K562 (cell line): ENCODE measurements around the gene TPD52L2. TPM values are rescaled to one million over a fixed set of nuclear protein-coding genes. Genes with fewer than 3 reads are reported as not detected.
A peak's percentile ranks its signal among the peaks of the same experiment; 100 is the strongest.

Experiments
- ARID2 ChIP-seq: fragments of 450-650 bp; IDR thresholded peaks from 2 replicates; pipeline ENCODE4 v1.6.1; 2017; ENCODE audit warnings: antibody characterized with exemption, mild to moderate bottlenecking
- ELK3 ChIP-seq: fragments of 450-650 bp; formaldehyde crosslinking; IDR thresholded peaks from 2 replicates; pipeline ENCODE4 v1.4.0; 2020; ENCODE audit warnings: mild to moderate bottlenecking
- ERF ChIP-seq: fragments of 450-650 bp; formaldehyde crosslinking; IDR thresholded peaks from 2 replicates; pipeline ENCODE4 v1.4.0; 2020; ENCODE audit warnings: mild to moderate bottlenecking, mixed read lengths
- FOXJ3 ChIP-seq: sonication (generic); formaldehyde crosslinking; IDR thresholded peaks from 2 replicates; pipeline ENCODE4 v1.4.0; 2020; ENCODE audit warnings: mild to moderate bottlenecking, missing genetic modification reagents
- KAT8 ChIP-seq: fragments of 450-650 bp; IDR thresholded peaks from 2 replicates; pipeline ENCODE4 v1.6.1; 2016; ENCODE audit warnings: low read depth, mild to moderate bottlenecking
- MAX ChIP-seq: sonication (generic); formaldehyde crosslinking; IDR thresholded peaks from 2 replicates; pipeline ENCODE4 v1.9.0; 2022; ENCODE audit warnings: mild to moderate bottlenecking, missing genetic modification reagents
- MBD1 ChIP-seq: fragments of 250-450 bp; sonication (Bioruptor Pico); IDR thresholded peaks from 2 replicates; pipeline ENCODE4 v1.8.0; 2022; ENCODE audit warnings: inconsistent platforms
- MYBL2 ChIP-seq, 2 experiments: fragments of 450-650 bp in 1 of 2; sonication (generic) in 1 of 2; formaldehyde crosslinking in 1 of 2; IDR thresholded peaks; 2 replicates each; pipeline versions ENCODE4 v1.6.1 to v1.8.1; 2017 to 2022; ENCODE audit warnings: borderline replicate concordance in 1 of 2, inconsistent platforms in 1 of 2, low read depth in 1 of 2, mild to moderate bottlenecking in 1 of 2, missing genetic modification reagents in 1 of 2, moderate library complexity in 1 of 2
- NONO ChIP-seq, 2 experiments: fragments of 200-400 bp in 1 of 2; fragments of 450-650 bp in 1 of 2; formaldehyde crosslinking in 1 of 2; IDR thresholded peaks; 2 replicates each; pipeline ENCODE4 v1.6.1; 2017; ENCODE audit warnings: low read depth in 2 of 2, mild to moderate bottlenecking in 2 of 2, moderate library complexity in 2 of 2, low read length in 1 of 2
- PHF8 ChIP-seq: fragments of 200-600 bp; sonication (generic); IDR thresholded peaks from 2 replicates; pipeline ENCODE4 v1.6.1; 2012; ENCODE audit warnings: mixed run types, mild to moderate bottlenecking, inconsistent platforms, low read length, moderate library complexity, borderline replicate concordance
- PKNOX1 ChIP-seq: fragments of 450-650 bp; IDR thresholded peaks from 2 replicates; pipeline ENCODE4 v1.6.1; 2016
- PRDM10 ChIP-seq: fragments of 450-650 bp; IDR thresholded peaks from 2 replicates; pipeline ENCODE4 v1.6.1; 2018; ENCODE audit not compliant: partially characterized antibody
- RB1 ChIP-seq: fragments of 450-650 bp; IDR thresholded peaks from 2 replicates; pipeline ENCODE4 v1.6.1; 2017; ENCODE audit warnings: low read depth, mild to moderate bottlenecking
- RBFOX2 ChIP-seq: fragments of 200-400 bp; formaldehyde crosslinking; IDR thresholded peaks from 2 replicates; pipeline ENCODE4 v1.6.1; 2017; ENCODE audit warnings: low read depth, mild to moderate bottlenecking, low read length, moderate library complexity
- SMC3 ChIP-seq: conservative IDR thresholded peaks from 2 replicates; pipeline ENCODE4 v1.6.1; 2011; ENCODE audit warnings: low read depth, low read length, improper control_type of control experiment; ENCODE audit not compliant: insufficient read depth
- SREBF1 ChIP-seq: fragments of 150-350 bp; IDR thresholded peaks from 2 replicates; pipeline ENCODE4 v1.6.1; 2014; ENCODE audit warnings: antibody characterized with exemption, low read depth, low read length, borderline replicate concordance
- SRSF1 ChIP-seq: fragments of 200-400 bp; formaldehyde crosslinking; IDR thresholded peaks from 2 replicates; pipeline ENCODE4 v1.6.1; 2017; ENCODE audit warnings: mild to moderate bottlenecking, low read depth, low read length, moderate library complexity
- SUPT5H ChIP-seq: fragments of 450-650 bp; IDR thresholded peaks from 2 replicates; pipeline ENCODE4 v1.6.1; 2016
- ZKSCAN1 ChIP-seq: fragments of 150-350 bp; IDR thresholded peaks from 2 replicates; pipeline ENCODE4 v1.6.1; 2016; ENCODE audit warnings: low read depth, low read length
- ZNF436 ChIP-seq: fragments of 250-450, 450-650 bp; sonication (Bioruptor Pico); formaldehyde crosslinking; IDR thresholded peaks from 2 replicates; pipeline ENCODE4 v1.7.0; 2020; ENCODE audit warnings: mild to moderate bottlenecking
- polyA plus RNA-seq, 8 experiments: library from polyadenylated mRNA; depleted of rRNA in 4 of 8; stranded (reverse) in 5 of 8; unstranded in 3 of 8; fragments of >200 nt; fragmentation: Nextera tagmentation in 2 of 8; fragmentation: Illumina TruSeq in 1 of 8; extraction: Ambion mirVana in 2 of 8; extraction: Trizol in 1 of 8; gene quantifications; 2 replicates each; pipeline versions ENCODE4 v1.2.1 to v1.2.3, GENCODE V29; 2011 to 2014; ENCODE audit warnings: inconsistent platforms in 1 of 8, missing spikeins in 1 of 8
- total RNA-seq, 7 experiments: library from RNA; depleted of rRNA in 6 of 7; stranded (reverse); fragments of >200 nt in 6 of 7; fragmentation: Illumina TruSeq in 2 of 7; extraction: Trizol in 2 of 7; gene quantifications; 2 replicates each; pipeline versions ENCODE4 v1.2.1 to v1.2.3, GENCODE V29; 2011 to 2021; ENCODE audit warnings: low replicate concordance in 1 of 7

TPD52L2 gene
- total and polyA plus RNA-seq, 9 of the 15 experiments (the other 6 are each of a cell fraction or from before 2014, with no cell fraction given), result 1.9 to 117 (median 74.6) TPM

GRCh38 chr20:63896264-63897105, 31.4 kb downstream of the TPD52L2 start (continued):
- TF ChIP-seq PHF8 (no peak), FOXJ3 (CRISPR knock-in tag) (no peak), KAT8 (no peak), ZNF436 (no peak), RB1 (no peak), SMC3 (no peak), SUPT5H (no peak), ZKSCAN1 (no peak), NONO (IDR thresholded peaks at IDR 0.05; ENCODE audit: low read depth in 2 of 2, low read length in 1 of 2) (no peak), PRDM10 (no peak), MBD1 (CRISPR knock-in tag) (no peak), ARID2 (no peak), SREBF1 (no peak), ELK3 (CRISPR knock-in tag) (no peak), MAX (0 out of 2 replicates have a peak, but pooled peaks have one; percentile 16), PKNOX1 (0 out of 2 replicates have a peak, but pooled peaks have one; percentile 5), SRSF1 (no peak), ERF (no peak), RBFOX2 (peak; percentile 41; the same call in 1 of the 2 replicates), MYBL2 (IDR thresholded peaks at IDR 0.05; ENCODE audit: low read depth) (no peak), MYBL2 (CRISPR knock-in tag; IDR thresholded peaks at IDR 0.05; ENCODE audit: borderline replicate concordance) (no peak)
